Frontal cortex (tissue), 4 donors: ENCODE results near the gene RBMS3. TPM values are rescaled to one million over a fixed set of nuclear protein-coding genes. Genes with fewer than 3 reads are reported as not detected.

Experiments used
- DNase-seq, 2 donors: peaks; one replicate each; pipeline ENCODE4 v3.0.0; 2012; ENCODE audit warnings: low spot score in 2 of 2
- FAIRE-seq: peaks from 2 replicates; lab custom pipeline; 2012; peaks lifted over from hg19 to GRCh38; lab: Jason Lieb, UNC
- total RNA-seq: library from RNA; depleted of rRNA; stranded (reverse); fragments of >200 nt; gene quantifications from one replicate; pipeline ENCODE4 v1.2.3, GENCODE V29; 2014
- donor health status: control.
- donor health status: control.
- donor health status: control.

Gene RBMS3
- total RNA-seq, 1 donor from 2014 or later: 11.4 TPM

DNA sequence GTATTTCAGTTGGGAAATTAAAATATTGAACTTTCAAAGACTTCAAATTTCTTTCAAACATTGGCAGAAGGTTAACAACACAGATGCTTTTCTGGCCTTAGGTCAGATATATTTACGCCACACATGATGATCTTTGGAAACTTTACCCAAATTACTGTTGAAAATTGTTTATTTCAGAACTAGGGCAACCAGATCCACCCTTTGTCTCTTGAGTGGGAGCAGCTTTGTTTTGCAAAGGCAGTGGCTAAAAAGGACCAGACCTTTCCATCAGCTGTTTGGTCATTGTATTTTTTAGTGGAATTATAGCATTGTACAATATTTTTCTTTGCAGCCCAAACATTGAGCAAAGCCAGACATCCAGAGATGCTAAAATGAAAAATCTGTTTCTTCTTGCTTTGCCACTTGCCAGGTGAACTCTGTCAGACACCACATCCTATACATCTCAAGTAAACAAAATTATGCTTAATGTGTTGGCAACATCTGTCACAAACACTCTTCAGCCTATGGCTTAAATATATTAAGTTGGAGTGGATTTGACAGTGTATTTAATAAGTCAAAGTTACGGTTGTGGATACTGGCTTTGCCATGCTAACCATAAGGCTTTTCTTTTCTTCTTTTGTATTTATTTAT lies 651.9 kb downstream of the RBMS3 start:
- DNase-seq (no peak), FAIRE-seq (no peak)

DNA sequence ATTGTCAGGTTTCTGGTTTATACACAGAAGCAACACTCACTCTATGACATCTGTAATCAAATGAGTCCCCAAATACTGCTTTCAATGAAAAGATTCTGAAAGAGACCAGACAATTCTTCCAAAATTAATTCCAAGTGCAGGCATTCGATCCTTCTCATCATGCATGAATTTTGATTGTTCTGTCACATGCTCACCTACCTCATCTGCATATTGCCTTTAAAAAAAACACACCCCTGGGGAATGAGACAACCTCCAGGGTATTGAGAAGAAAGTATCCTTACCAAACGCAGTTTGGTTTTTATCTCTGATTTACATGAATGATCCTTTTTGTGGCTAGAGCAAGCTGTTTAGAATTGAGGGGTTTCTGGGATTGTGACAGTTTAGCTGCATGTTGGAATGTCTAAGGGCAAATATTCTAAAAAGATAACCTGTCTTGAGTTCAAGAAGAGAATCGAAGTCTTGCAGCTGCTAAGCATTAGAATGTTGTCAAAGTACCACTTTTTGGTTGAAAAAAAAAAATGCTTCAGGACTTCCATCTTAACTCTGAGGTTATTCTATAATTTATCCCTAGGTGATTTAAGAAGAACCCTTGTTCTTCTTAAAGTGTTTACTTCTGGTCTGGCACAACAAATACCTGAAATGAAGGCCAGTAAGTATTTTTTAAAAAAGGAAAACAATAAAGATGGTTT lies 653.1 kb downstream of the RBMS3 start:
- DNase-seq (no peak), FAIRE-seq (no peak)

DNA sequence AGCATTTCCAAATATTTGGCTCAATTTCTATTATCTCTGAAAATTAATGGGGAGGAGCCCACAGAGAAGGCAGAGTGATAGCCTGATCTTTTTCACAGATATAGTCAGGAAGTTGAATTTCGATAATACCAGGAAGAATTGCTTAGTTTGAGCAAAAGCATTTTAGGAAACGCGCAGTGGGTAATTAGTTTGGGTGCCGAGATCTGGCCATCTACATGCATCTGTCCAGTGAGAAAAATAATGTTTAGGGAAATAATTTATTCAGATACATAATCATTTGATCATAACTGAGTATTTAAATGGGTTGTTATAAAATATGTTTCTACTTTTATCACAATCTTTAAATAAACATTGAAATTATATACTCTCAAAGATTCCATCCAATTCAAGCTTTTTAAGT lies 653.9 kb downstream of the RBMS3 start:
- DNase-seq: no peak
- no peak for FAIRE-seq

DNA sequence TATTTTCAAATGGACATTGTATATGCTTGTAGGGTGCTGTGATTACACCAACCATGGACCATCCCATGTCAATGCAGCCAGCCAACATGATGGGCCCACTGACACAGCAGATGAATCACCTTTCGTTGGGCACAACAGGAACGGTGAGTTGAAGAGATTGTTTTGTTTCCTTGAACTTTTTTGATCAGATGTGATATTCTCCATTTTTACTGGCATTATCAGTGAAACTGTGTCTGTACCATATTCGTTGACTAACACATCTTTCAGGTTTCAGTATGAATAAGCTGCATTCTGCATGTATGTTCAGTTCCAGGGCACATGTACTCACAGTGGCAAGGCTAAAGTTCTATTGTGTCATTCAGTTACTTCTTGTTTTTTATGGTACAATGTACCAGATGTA lies 655.2 kb downstream of the RBMS3 start:
- DNase-seq (no peak), FAIRE-seq (no peak)

DNA sequence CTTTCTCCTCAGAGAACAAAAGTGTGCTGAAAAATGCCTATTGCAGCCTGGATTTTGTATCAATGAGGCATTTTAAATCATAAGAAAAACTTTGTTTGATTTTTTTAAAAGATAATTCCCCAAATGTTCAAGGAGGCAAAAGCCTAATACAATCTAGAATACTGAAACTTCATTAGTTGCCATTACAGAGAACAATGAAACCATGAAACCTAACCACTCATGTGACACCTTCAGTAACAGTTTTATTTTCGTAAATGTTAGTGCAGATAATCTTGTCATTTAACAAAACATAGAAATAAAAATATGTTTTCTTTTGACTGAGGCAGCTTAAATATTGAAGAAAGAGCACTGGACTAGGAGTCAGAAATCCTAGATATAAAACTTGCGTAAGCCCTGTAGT lies 655.9 kb downstream of the RBMS3 start:
- DNase-seq (no peak), FAIRE-seq (no peak)

DNA sequence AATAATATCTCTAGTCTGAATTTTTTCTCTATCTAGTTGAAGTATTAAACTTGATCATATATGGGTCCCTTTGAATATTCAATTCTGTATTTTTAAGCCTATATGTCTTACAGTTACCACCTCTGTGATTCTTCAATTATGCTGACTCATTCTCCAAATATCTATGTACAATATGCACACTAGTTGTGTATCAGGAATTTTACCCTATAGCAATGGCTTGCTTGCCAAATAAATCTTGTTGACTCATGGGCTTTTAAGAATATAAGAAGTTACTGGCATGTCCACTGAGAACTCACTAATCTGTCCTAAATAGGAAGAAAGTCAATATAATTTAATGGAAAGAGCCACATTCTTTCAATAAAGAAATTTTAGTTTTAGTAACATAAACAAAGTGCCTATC lies 656.3 kb downstream of the RBMS3 start:
- no peak for DNase-seq
- no peak for FAIRE-seq

DNA sequence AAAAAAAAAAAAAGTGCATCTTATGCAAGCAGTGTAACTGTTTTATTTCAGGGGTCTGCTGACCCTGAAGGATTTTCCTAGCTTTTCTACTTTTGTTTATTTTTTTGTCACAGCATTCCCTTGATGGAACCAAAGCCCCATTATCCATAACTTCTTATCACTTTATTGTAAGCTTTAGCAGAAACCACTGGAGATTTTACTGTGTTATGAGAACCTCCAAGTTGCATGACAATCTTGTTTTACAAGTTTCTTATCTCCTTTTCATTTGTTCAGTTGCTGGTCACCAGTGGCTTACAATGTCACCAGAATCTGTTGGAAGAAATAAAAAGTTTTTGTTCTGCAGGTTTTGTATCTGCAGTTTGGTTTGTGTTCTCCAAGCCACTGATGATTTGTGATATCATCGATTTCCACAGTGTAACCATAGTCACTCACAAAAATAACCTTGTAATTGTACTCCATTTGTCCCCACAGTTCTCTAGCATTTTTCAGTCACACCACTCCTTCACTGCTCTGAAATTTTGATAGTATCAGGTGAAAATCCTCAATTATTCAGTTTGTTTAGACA lies 660.0 kb downstream of the RBMS3 start:
- FAIRE-seq (no peak), DNase-seq (no peak)

DNA sequence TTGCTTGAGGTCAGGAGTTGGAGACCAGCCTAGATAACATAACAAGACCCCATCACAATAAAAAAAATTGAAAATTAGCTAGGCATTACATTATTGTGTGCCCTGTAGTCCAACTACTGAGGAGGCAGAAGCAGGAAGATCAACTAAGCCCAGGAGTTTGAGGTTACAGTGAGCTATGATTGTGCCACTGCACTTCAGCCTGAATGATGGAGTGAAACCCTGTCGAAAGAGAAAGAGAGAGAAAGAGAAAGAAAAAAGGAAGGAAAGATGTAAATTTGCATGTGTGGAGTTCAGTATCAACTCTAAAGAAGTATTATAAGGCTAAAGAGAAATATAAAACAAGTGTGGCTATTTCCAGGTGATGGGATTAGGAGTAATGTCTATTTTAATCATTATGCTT lies 661.4 kb downstream of the RBMS3 start:
- DNase-seq (no peak), FAIRE-seq (no peak)

DNA sequence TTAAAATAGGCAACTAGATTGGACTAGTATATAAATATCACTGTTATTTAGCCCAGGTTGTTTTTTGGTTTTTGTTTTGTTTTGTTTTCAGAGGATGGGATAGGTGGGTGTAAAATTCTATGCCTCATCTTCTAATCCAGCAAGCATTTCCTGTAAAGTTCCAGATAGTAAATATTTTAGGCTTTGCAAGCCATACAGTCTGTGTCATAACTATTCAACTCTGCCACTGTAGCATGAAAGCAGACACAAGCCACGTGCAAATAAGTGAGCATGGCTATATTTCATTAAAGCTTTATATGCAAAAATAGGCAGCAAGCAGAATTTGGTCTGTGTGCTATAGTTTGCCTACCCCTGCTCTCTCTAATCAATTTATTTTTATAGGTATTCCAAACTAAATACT lies 668.3 kb downstream of the RBMS3 start:
- FAIRE-seq (no peak), DNase-seq (no peak)

DNA sequence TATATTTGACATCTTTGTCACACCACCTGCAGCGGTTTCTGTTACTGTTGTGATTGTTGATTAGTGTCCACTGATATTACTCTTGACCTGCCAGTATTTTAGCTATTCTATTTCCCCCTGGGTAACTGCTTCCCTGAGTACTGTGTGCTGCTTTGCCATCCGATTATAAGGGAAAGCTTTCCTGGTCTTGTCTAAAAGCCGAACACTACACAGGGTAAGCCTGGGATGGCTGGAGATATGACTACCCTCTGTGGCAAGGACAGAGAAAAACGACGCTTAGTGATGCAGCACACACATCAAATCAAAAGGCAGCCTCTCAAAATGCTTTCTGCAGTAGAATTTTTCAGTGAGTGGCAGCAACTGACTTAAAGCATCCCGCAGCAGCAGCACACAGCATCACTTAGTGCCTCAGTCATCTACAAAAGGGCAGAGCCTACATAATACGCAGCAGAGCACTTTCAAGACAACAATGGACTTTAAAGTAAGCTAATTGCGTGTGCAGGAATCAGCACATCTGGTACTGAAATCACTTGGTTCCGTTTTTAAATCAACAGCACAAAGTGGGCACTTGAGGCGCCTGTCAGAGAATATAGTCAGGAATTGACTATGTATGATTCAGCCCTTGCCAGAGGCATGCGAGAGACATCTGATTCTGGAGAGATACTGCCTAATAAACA lies 669.2 kb downstream of the RBMS3 start:
- DNase-seq (no peak), FAIRE-seq (no peak)

DNA sequence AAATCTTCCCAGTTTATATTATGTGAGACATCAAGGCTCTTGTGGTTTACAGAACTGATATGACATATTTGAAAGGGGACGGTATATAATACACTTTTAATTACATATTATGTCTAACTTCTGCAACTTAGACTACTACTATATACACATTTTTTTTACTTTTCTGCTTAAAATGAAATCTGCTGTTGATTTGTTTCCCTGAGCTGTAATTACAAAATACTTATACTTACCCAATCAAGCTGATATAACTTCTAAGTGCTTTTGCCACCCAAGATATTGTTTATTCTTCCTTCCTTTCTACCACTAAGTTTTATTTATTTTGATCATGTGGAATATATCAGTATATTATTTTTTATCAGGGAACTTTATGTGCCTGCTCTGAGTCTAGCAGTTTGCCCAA lies 671.6 kb downstream of the RBMS3 start:
- FAIRE-seq (no peak), DNase-seq (no peak)

DNA sequence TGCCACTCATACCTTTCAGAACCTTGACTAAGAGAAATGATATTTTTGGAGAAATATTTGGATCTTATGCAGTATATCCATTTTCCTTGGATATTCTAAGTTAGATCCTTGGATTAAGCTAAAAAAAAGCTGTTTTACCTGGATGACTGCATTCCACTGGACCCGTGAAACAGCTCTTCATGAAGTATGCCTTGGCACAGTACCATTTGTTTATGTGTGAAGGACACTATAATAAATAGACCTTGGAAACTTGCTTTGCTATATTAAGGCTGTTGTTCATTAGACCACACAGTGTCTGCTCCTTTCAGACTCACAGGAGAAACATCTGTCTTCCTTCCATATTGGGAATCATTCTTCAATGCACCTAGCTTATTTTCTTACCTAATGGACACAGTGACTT lies 674.5 kb downstream of the RBMS3 start:
- no peak for FAIRE-seq
- DNase-seq: no peak

DNA sequence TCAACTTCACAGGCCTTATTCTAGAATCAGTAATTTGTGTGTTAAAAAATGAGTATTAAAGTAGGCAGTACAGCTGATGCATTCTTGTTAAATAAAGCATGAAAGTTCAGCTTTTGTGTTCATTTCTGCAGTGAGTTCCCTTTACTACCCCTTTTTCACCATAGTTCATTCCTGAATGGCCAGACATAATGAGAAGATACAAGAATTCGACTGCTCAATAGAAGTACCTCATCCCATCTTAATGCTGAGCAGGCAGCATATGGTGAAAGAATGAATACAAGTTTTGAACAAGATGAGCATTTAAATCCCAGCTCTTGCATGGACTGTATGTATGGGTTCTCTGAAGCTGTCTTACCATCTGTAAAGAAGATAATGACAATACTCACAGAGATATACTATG lies 677.9 kb downstream of the RBMS3 start:
- FAIRE-seq: no peak
- no peak for DNase-seq

DNA sequence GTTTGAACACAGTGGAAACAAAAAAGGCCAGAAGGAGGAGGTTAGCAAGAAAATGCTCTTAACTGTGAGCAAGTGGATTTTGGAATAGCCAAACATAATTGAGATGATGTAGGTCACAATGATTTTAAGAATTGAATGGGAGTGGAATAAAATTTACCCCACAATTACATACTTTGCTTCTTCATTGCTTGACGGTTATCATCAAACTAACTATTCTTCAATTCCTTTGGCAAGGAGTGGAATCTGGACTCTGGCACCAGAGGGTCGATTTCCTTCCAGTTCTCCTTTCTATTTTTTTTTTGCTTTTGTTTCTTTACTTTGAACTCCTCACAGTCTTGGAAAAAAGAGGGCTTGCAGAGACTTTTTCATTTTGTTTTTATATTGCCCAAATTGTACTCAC lies 691.0 kb downstream of the RBMS3 start:
- FAIRE-seq (no peak), DNase-seq (no peak)

DNA sequence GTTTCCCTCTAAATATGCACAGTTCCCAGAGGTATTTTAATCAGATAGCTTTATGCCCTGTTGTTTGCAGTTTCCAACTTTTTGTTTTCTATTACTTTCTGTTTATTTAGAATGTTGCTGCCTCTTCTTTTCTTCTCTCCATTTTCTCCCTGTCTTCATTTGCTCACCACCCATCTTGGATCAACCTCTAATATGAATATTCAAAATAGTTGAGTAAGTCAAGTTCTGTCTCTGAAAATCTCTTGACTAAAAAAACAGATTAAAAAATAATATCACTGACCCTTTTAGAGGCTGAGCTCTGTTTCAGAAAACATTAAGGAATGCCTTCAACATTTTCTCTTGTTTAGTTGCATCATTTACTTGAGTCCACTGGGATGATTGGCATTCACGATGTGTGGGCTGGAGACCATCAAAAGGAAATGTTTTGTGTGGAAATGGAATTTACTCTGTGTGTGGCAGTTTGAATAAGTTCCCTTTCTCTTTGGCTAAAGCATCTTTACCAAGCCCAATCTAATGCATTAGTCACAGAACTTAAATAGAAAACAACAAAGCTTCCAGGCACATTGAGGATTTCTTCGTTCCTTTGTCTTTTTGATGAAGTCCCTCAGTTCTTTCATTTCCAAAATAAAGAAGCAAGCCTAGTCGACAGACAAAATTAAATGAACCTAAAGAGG lies 691.6 kb downstream of the RBMS3 start:
- FAIRE-seq (no peak), DNase-seq (no peak)

DNA sequence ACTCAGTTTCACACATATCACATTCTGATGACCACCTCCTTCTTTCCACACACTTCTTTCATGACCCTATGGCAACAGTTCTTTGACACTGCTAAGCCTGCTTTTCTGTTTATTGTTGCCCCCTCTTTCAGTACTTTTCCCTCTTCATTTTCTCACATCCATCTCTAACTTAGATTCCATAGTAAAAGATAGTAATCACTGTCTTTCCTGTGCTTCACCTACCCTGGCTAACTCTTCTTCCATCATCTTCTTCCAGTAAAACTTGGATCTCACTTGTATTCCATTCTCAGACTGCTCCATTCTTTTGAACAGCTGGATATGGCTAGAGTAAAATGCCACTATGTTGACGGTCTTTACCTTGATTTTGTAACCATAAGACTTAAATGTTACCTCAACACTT lies 692.9 kb downstream of the RBMS3 start:
- no peak for DNase-seq
- no peak for FAIRE-seq

DNA sequence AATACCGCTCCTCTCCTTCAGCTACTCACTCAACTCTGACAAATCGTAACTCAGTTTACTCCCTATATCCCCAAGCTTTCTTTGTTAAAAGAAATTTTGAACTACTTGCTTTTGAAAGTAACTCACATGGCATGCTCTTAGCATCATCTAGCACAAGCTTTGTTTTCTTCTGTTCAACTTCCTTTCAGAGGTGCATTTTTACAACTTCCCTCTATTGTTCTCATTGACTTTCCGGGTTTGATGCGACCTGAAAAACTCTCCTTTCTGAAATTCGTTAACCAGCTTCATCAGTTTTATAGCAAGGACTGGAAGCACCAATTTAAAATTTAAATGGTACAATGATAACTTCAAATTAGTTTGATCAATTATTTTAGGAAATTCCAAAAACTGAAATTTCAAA lies 696.0 kb downstream of the RBMS3 start:
- FAIRE-seq (no peak), DNase-seq (no peak)

DNA sequence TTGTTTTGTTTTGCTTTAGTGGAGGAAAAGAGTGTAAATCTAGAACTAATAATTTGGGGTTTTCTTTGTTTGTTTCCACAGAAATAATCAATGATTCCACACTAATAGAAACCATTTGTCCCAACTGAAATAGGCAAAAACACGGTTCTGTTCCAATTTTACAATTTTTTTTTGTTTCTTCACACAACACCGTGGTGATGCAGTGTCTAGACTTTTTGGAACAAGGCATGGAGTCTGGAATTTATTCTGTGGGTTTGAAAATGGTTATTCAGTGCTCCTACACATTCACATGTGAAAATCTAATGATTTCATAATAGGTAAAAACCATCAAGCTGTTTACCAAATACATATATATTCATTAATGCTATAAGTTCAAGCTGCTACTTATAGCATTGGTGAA lies 696.5 kb downstream of the RBMS3 start:
- no peak for FAIRE-seq

DNA sequence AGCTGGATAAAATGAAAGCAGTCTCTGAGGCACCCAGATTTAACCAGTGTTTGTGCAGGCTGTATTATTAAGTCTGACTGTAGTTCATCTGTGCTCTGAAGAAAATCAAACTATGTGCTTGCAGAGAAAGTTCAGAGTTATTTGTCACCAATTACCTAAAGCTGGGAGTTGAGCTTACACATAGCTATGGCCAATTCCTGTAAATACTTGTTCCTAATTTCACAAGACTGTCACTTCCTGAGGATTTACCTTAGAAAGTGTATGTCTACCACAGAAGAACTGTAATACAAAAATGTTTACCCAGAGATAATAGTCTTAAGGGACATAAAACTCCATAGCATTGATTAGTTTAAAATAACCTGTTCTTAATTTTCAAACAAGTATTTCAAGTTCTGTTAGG lies 697.2 kb downstream of the RBMS3 start:
- DNase-seq (no peak), FAIRE-seq (no peak)

More for the DNA sequence above, 696.5 kb downstream of the RBMS3 start:
- DNase-seq: no peak

DNA sequence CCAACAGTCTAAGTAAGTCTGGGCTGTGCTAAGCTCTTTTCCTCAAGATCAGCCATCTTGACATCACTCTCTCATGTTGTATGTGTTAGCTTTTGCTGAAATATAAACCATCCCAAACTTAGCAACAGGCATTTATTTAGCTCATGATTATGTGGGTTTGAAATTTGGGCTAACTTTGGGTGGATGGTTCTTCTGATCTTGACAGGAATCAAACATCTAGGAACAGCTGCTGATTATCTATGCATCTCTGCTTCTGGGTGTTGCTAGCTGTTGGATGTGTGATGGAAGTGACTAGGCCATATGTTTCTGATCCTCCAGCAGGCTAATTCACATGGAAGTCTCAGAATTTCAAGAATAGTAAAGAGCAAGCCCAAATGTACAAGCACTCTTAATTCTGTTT lies 710.3 kb downstream of the RBMS3 start:
- no peak for FAIRE-seq
- DNase-seq: no peak

DNA sequence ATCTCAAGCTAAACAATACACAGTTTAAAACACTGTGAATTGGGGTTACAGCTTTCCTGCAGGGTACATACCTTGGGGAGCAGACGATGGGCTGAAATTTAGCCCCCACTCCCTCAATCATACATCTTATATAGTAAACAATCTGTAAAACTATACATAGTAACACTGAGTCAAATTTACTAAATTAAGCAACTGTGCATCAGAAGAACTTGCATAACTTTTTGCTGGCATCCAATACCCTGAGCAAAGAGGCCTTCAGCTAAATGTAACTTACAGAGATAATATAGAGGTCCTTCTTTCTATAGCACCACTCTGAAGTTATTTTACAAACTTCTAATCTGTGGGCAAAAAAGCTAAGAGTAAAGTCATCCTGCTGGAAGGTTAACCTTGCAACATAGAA lies 721.9 kb downstream of the RBMS3 start:
- DNase-seq: no peak
- no peak for FAIRE-seq
